HL-60 (cell line): ENCODE data around the gene SP9.

ENCODE experiments used
- CTCF ChIP-seq: IDR thresholded peaks from one replicate; pipeline ENCODE4 v1.5.1; 2011; ENCODE audit warnings: low read length, control low read depth, inconsistent platforms; ENCODE audit not compliant: insufficient read depth
- SPI1 ChIP-seq: IDR thresholded peaks from 2 replicates; pipeline ENCODE4 v1.6.1; 2012; ENCODE audit warnings: low read depth, mild to moderate bottlenecking, borderline replicate concordance

- no peak for TF ChIP-seq CTCF
- no peak for TF ChIP-seq SPI1
Observed at GRCh38 chr2:174312581-174313234, 22.0 kb upstream of the SP9 start.
